NCI-H2107 treated with DMSO at 0.1 percent for 48 hours (cell line): Measurements from ENCODE around the gene PPP1R3A.
"Not testable (repeated sequence)": the region's sequence is repeated elsewhere in the genome, so short reads cannot be mapped to it uniquely, and the experiment has no call there.

Experiments
- DNase-seq: peaks from one replicate; lab custom pipeline; 2025; ENCODE audit not compliant: unreplicated experiment; lab: John Stamatoyannopoulos, UW

Gene PPP1R3A, protein sequence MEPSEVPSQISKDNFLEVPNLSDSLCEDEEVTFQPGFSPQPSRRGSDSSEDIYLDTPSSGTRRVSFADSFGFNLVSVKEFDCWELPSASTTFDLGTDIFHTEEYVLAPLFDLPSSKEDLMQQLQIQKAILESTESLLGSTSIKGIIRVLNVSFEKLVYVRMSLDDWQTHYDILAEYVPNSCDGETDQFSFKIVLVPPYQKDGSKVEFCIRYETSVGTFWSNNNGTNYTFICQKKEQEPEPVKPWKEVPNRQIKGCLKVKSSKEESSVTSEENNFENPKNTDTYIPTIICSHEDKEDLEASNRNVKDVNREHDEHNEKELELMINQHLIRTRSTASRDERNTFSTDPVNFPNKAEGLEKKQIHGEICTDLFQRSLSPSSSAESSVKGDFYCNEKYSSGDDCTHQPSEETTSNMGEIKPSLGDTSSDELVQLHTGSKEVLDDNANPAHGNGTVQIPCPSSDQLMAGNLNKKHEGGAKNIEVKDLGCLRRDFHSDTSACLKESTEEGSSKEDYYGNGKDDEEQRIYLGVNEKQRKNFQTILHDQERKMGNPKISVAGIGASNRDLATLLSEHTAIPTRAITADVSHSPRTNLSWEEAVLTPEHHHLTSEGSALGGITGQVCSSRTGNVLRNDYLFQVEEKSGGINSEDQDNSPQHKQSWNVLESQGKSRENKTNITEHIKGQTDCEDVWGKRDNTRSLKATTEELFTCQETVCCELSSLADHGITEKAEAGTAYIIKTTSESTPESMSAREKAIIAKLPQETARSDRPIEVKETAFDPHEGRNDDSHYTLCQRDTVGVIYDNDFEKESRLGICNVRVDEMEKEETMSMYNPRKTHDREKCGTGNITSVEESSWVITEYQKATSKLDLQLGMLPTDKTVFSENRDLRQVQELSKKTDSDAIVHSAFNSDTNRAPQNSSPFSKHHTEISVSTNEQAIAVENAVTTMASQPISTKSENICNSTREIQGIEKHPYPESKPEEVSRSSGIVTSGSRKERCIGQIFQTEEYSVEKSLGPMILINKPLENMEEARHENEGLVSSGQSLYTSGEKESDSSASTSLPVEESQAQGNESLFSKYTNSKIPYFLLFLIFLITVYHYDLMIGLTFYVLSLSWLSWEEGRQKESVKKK

GRCh38 chr7:113918946-113919345 is at the start of gene PPP1R3A:
TSS of gene PPP1R3A (minus strand) at chr7:113919009. CDS start at chr7:113918996, 13 bp downstream.
- no peak for DNase-seq

DNA sequence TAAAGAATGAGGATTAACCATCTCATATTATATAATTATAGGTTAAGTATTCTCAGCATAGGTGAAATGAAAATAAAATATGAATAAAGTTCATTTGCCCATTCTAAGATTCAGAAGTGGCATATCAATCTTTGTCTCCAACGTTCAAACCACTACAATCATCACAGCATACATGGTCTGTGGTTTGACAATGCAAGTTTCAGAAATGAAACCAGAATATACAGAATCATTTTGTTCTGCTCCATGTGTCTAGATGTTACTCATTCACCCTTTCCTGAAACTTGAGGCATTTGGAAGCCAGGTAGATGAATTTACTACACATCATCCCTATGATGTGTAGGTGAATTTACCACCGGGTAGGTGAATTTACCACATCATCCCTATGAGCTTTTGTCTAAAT is 44.5 kb upstream of the PPP1R3A start:
- DNase-seq, result no peak

- no peak for DNase-seq
Observed at GRCh38 chr7:113959910-113960309, 41.1 kb upstream of the PPP1R3A start.

DNA sequence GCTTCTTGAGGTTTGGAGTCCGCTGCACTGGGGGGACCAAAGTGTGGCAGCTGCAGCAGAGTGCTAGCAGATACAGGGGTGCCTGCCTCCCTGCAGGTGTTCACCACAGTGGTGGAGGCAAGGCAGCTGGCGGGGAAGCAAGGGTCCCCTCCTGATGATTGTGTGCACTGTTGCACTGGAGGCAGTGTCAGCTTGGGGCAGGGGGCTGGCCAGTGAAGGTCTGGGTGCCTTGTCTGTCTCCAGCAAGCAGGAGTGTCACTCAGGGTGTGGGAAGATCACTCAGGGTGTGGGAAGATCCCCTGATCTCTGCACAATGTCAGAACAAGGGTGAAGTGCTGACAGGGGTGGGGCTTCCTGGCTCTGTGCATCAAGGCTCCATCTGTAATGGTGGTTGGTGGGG is 36.3 kb upstream of the PPP1R3A start:
- DNase-seq, result no peak

DNA sequence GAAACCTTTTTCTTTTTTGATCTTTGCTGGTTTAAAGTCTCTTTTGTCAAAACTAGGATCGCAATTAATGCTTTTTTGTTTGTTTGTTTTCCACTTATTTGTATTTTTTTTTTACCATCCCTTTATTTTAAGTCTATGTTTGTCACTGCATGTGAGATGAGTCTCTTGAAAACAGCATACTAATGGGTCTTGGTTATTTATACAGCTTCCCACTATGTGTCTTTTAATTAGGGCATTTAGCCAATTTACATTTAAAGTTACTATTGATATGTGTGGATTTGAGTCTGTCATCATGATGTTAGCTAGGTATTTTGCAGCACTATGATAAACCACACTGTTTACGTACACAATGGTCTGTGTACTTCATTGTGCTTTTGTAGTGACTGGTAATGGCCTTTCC is 34.7 kb upstream of the PPP1R3A start:
- DNase-seq, result no peak

- DNase-seq, result no peak
Observed at GRCh38 chr7:113945018-113945938, 26.5 kb upstream of the PPP1R3A start.

- DNase-seq, result no peak
Observed at GRCh38 chr7:113936982-113937381, 18.2 kb upstream of the PPP1R3A start.

GRCh38 chr7:113936535-113936934 is 17.7 kb upstream of the PPP1R3A start:
- DNase-seq, result no peak

GRCh38 chr7:113929389-113929788 is 10.6 kb upstream of the PPP1R3A start:
- not testable (repeated sequence) for DNase-seq

- DNase-seq, result no peak
Observed at GRCh38 chr7:113928112-113928511, 9.3 kb upstream of the PPP1R3A start.

GRCh38 chr7:113922049-113922448 is 3.2 kb upstream of the PPP1R3A start:
- no peak for DNase-seq

- DNase-seq, result no peak
Observed at GRCh38 chr7:113921363-113921762, 2.6 kb upstream of the PPP1R3A start.

DNA sequence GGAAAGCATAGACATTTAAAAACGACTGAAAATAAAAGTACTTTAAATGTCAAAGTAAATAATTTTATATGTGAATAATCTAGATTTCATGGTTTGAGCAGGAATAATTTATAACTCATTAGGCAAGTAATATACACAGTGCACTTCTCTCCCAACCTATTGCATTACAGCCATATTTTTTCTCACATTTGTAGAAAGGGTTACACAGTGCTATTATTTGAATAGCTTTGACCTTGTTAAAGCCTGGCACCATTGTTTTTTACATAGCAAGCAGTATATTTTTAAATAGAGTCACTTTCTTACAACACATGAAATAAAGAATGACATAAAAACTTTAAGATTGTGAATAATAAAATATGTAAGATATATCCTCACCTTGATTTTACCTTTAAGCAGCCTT is 969 bp downstream of the PPP1R3A start:
- no peak for DNase-seq

GRCh38 chr7:113915956-113916355 is 2.9 kb downstream of the PPP1R3A start:
- DNase-seq, result no peak

DNA sequence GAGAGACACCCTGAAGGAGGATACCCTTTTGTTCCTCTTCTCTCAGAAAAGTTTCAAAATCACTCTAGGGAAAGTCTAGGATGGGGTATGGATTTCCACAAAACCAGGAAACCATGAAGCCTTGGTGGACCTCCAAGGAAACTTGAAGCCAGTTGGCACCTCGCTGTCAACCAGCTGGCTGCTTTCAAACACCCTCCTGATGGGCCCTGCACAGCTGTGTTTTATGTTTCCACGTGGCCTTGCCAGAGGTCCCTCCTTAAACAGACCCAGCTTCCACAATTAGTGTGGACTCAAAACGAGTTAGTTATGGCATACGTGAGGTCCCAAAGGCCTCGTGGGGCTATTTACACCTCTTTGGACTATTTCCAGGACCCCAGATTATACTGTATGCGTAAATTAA is 5.9 kb downstream of the PPP1R3A start:
- DNase-seq, result no peak

GRCh38 chr7:113907617-113908016 is 11.2 kb downstream of the PPP1R3A start:
- no peak for DNase-seq

GRCh38 chr7:113904521-113904920 is 14.3 kb downstream of the PPP1R3A start:
- DNase-seq, result no peak

DNA sequence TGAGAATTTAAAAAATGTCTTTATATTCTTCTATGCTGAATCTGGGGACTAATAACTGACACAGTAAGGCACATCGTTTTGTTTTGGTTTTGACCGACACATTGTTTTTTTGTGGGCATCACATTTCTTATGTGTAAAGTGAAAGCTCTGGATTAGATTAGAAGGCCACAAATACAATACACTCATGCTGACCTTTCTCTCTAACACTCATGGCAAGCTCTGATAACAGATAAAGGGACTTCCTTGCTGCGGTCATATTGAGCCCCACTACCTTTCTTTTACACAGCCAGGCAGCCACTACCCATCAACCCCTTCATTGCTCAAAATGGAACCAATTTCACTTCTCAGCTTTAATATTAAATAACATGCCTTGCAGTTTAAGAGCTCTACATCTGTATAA is 26.0 kb downstream of the PPP1R3A start:
- DNase-seq, result no peak

DNA sequence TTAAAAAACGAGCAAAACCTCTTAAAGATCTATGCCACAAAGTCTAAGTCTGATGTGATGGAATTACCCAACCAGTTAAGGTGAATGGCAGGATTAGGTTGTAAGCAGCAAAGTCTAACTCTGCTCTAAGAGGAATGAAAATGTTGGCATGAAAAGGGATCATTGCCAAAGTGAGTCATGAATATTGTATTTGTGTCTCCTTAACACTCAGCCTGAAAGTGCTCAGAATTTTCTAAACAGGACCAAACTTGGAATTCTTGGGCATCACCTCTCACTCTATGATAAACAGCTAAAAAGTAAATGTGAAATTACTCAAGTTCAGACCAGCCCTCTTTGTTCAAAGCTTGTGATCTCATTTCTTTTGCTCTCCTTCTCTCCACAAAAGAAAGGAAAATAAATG is 27.0 kb downstream of the PPP1R3A start:
- DNase-seq, result no peak

DNA sequence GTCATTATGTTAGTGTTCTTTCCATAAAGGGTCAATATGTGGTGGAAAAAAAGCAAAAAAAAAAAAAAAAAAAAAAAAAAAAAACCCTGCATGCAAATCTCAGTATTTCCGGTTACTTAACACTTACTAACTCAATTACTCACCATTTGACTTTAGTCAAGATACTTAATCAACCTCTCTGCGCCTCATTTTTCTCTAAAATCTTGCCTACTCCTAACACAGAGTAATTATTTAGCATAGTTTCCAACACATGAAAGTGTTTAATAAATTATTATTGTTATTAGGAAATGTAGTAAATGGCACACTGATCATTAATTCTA is 27.8 kb downstream of the PPP1R3A start:
- no peak for DNase-seq
